ENCODE results near the gene MAGED1.

MAGED1 gene

GRCh38 chrX:51870354-51870753 is 23.1 kb upstream of the MAGED1 start:
- Histone ChIP-seq H3K79me2 (ENCODE audit: insufficient read depth, low read length) (no peaks in the 10 kb centered on the region), H4K20me1 (ENCODE audit: insufficient read depth, low read length) (no peaks in the 10 kb centered on the region), H3K27ac (ENCODE audit: low read depth, low read length, poor library complexity, severe bottlenecking) (no peak overlapping the region), H3K27me3 (ENCODE audit: insufficient read depth, low read length) (no peaks in the 10 kb centered on the region), H3K4me1 (ENCODE audit: insufficient read depth, low read length, severe bottlenecking) (no peaks in the 10 kb centered on the region), H2AFZ (ENCODE audit: low read length) (no peak overlapping the region), H3K9me3 (ENCODE audit: low read length) (no peaks in the 10 kb centered on the region), H3K36me3 (ENCODE audit: insufficient read depth, low read length) (no peaks in the 10 kb centered on the region; the same call in 1 of the 2 replicates), H3K4me3 (ENCODE audit: low read depth, low read length, poor library complexity, severe bottlenecking) (no peak overlapping the region), H3K4me2 (ENCODE audit: low read length) (no peak overlapping the region), H3K9ac (ENCODE audit: low read length) (no peak overlapping the region), H3F3A (ENCODE audit: insufficient read depth, low read length) (no peaks in the 10 kb centered on the region), H3K9me2 (ENCODE audit: low read depth, low read length) (no peaks in the 10 kb centered on the region)
- TF ChIP-seq CTCF (IDR thresholded peaks at IDR 0.05; ENCODE audit: low read length) = no peak
- TF ChIP-seq EZH2 (IDR thresholded peaks at IDR 0.05; ENCODE audit: borderline replicate concordance, low read length) = no peak

GRCh38 chrX:51874123-51874522 is 19.3 kb upstream of the MAGED1 start:
- no peak for TF ChIP-seq CTCF (IDR thresholded peaks at IDR 0.05; ENCODE audit: low read length)
- Histone ChIP-seq H3K4me1 (ENCODE audit: insufficient read depth, low read length, severe bottlenecking) (no peaks in the 10 kb centered on the region), H3K27ac (ENCODE audit: low read depth, low read length, poor library complexity, severe bottlenecking) (no peak overlapping the region), H2AFZ (ENCODE audit: low read length) (no peak overlapping the region), H3K27me3 (ENCODE audit: insufficient read depth, low read length) (no peaks in the 10 kb centered on the region), H3K9ac (ENCODE audit: low read length) (no peak overlapping the region), H3K36me3 (ENCODE audit: insufficient read depth, low read length) (no peaks in the 10 kb centered on the region), H3K9me2 (ENCODE audit: low read depth, low read length) (no peaks in the 10 kb centered on the region), H3K79me2 (ENCODE audit: insufficient read depth, low read length) (no peaks in the 10 kb centered on the region), H3K4me2 (ENCODE audit: low read length) (no peak overlapping the region), H3F3A (ENCODE audit: insufficient read depth, low read length) (no peaks in the 10 kb centered on the region), H3K4me3 (ENCODE audit: low read depth, low read length, poor library complexity, severe bottlenecking) (no peak overlapping the region), H4K20me1 (ENCODE audit: insufficient read depth, low read length) (no peaks in the 10 kb centered on the region), H3K9me3 (ENCODE audit: low read length) (no peaks in the 10 kb centered on the region)

GRCh38 chrX:51876441-51876840 is 17.0 kb upstream of the MAGED1 start:
- Histone ChIP-seq H3K36me3 (ENCODE audit: insufficient read depth, low read length) (no peaks in the 10 kb centered on the region), H3K9ac (ENCODE audit: low read length) (no peak overlapping the region), H3K9me3 (ENCODE audit: low read length) (no peaks in the 10 kb centered on the region), H4K20me1 (ENCODE audit: insufficient read depth, low read length) (no peaks in the 10 kb centered on the region), H3K27ac (ENCODE audit: low read depth, low read length, poor library complexity, severe bottlenecking) (no peak overlapping the region), H3K4me3 (ENCODE audit: low read depth, low read length, poor library complexity, severe bottlenecking) (no peak overlapping the region), H3K79me2 (ENCODE audit: insufficient read depth, low read length) (no peaks in the 10 kb centered on the region), H3K4me1 (ENCODE audit: insufficient read depth, low read length, severe bottlenecking) (no peaks in the 10 kb centered on the region), H3K4me2 (ENCODE audit: low read length) (no peak overlapping the region), H3F3A (ENCODE audit: insufficient read depth, low read length) (no peaks in the 10 kb centered on the region), H3K27me3 (ENCODE audit: insufficient read depth, low read length) (no peaks in the 10 kb centered on the region), H2AFZ (ENCODE audit: low read length) (no peak overlapping the region), H3K9me2 (ENCODE audit: low read depth, low read length) (no peaks in the 10 kb centered on the region)
- TF ChIP-seq EZH2 (IDR thresholded peaks at IDR 0.05; ENCODE audit: borderline replicate concordance, low read length) (no peak), CTCF (IDR thresholded peaks at IDR 0.05; ENCODE audit: low read length) (no peak)

Measured in OCI-LY1 (cell line).